HG02885 (cell line): Measurements from ENCODE around the gene VAMP8.
A peak's percentile ranks its signal among the peaks of the same experiment; 100 is the strongest.
"Not testable (repeated sequence)": the region's sequence is repeated elsewhere in the genome, so short reads cannot be mapped to it uniquely, and the experiment has no call there.

ENCODE experiments used
- ATAC-seq: cut with Tn5 transposase; IDR thresholded peaks from one replicate; pipeline ENCODE4 v1.9.1; 2021; ENCODE audit warnings: mild to moderate bottlenecking; ENCODE audit not compliant: unreplicated experiment, poor library complexity

VAMP8 gene

GRCh38 chr2:85545780-85546240 lies 31.6 kb upstream of the VAMP8 start:
- ATAC-seq: no peak

GRCh38 chr2:85547089-85547858 lies 30.1 kb upstream of the VAMP8 start:
- no peak for ATAC-seq

GRCh38 chr2:85547859-85548607 lies 29.4 kb upstream of the VAMP8 start:
- no peak for ATAC-seq

- ATAC-seq: no peak
Measured at GRCh38 chr2:85548608-85548900, 28.8 kb upstream of the VAMP8 start.

GRCh38 chr2:85549095-85549494 lies 28.3 kb upstream of the VAMP8 start:
- ATAC-seq: no peak

- no peak for ATAC-seq
Measured at GRCh38 chr2:85549826-85550225, 27.6 kb upstream of the VAMP8 start.

- no peak for ATAC-seq
Measured at GRCh38 chr2:85550486-85550885, 26.9 kb upstream of the VAMP8 start.

GRCh38 chr2:85551698-85552678 lies 25.4 kb upstream of the VAMP8 start:
- peak; percentile 80 for ATAC-seq

- no peak for ATAC-seq
Measured at GRCh38 chr2:85553184-85553583, 24.2 kb upstream of the VAMP8 start.

- ATAC-seq: no peak
Measured at GRCh38 chr2:85554980-85555612, 22.3 kb upstream of the VAMP8 start.

GRCh38 chr2:85557130-85557529 lies 20.3 kb upstream of the VAMP8 start:
- no peak for ATAC-seq

GRCh38 chr2:85558160-85558559 lies 19.2 kb upstream of the VAMP8 start:
- ATAC-seq: no peak

- ATAC-seq: not testable (repeated sequence)
Measured at GRCh38 chr2:85560403-85560726, 17.0 kb upstream of the VAMP8 start.

GRCh38 chr2:85560812-85561279 lies 16.5 kb upstream of the VAMP8 start:
- peak; percentile 19 for ATAC-seq

- peak; percentile 94 for ATAC-seq
Measured at GRCh38 chr2:85561280-85562212, 15.8 kb upstream of the VAMP8 start, which contains the start of gene GGCX. Gene GGCX (minus strand): TSS chr2:85561493. CDS start chr2:85561428, 65 bp downstream.

- ATAC-seq: peak; percentile 44
Measured at GRCh38 chr2:85564144-85564563, 13.2 kb upstream of the VAMP8 start.

- no peak for ATAC-seq
Measured at GRCh38 chr2:85566265-85566664, 11.1 kb upstream of the VAMP8 start.

- ATAC-seq: no peak
Measured at GRCh38 chr2:85575739-85576138, 1.6 kb upstream of the VAMP8 start.

- ATAC-seq: no peak
Measured at GRCh38 chr2:85577063-85577385, 362 bp upstream of the VAMP8 start.
